HCT116 (cell line): ENCODE results near the gene CCSAP. TPM values are rescaled to one million over a fixed set of nuclear protein-coding genes. Genes with fewer than 3 reads are reported as not detected.
A peak's percentile ranks its signal among the peaks of the same experiment; 100 is the strongest.

Source experiments
- ATAC-seq: fragments of 200-7000 bp; cut with Tn5 transposase; 2 replicates; pipeline ENCODE4 v1.9.1; 2020; ENCODE audit warnings: mild to moderate bottlenecking, moderate library complexity
- BruUV-seq: library from RNA; stranded (reverse); fragments of 400-500 nt; replicated peaks from 2 replicates; lab custom pipeline; 2021; lab: Mats Ljungman, UMichigan
- CTCF ChIA-PET: fragments of 300-600 bp; sonication (Branson Sonifier 250); formaldehyde crosslinking; loops from one replicate; lab custom pipeline; 2021; ENCODE audit warnings: antibody characterized with exemption; lab: Charles Lee
- POLR2A ChIA-PET: fragments of 300-600, 350-600 bp; sonication (Branson Sonifier 250); formaldehyde crosslinking; loops from one replicate; lab custom pipeline; 2021; ENCODE audit warnings: antibody characterized with exemption; lab: Charles Lee
- RAD21 ChIA-PET, 2 experiments: fragments of 300-600 bp; sonication (Branson Sonifier 250); formaldehyde crosslinking; loops; one replicate each; lab custom pipeline; 2023; ENCODE audit warnings: low total read pairs in 2 of 2; ENCODE audit not compliant: uncharacterized antibody in 2 of 2, unreplicated experiment in 2 of 2, low non-redundant PET in 1 of 2; lab: Charles Lee
- DNase-seq: peaks from one replicate; pipeline ENCODE4 v3.0.0-alpha.2; 2010; ENCODE audit warnings: low read depth, low spot score
- H2AFZ ChIP-seq: fragments of 200-600 bp; shearing (Covaris generic), sonication (generic); 2 replicates; pipeline ENCODE4 v1.6.1; 2017; ENCODE audit warnings: low read depth, mixed run types, mixed read lengths, antibody characterized with exemption, low read length; ENCODE audit not compliant: poor library complexity, severe bottlenecking
- H3K27ac ChIP-seq: 2 replicates; pipeline ENCODE4 v1.5.1; 2012; ENCODE audit warnings: low read depth, low read length
- H3K27me3 ChIP-seq: fragments of 200-600 bp; sonication (generic); 2 replicates; pipeline ENCODE4 v1.6.1; 2016; ENCODE audit warnings: mixed run types, low read length, mixed read lengths; ENCODE audit not compliant: insufficient read depth
- H3K36me3 ChIP-seq, 2 experiments: fragments of 200-500 bp in 1 of 2; fragments of 200-600 bp in 1 of 2; sonication (Bioruptor generic) in 1 of 2; sonication (generic) in 1 of 2; 2 replicates each; pipeline versions ENCODE4 v1.5.1 to v1.6.1; 2014 to 2016; ENCODE audit warnings: low read length in 2 of 2, inconsistent platforms in 1 of 2, mixed read lengths in 1 of 2, mixed run types in 1 of 2; ENCODE audit not compliant: insufficient read depth in 2 of 2, control insufficient read depth in 1 of 2
- H3K4me1 ChIP-seq, 2 experiments: fragments of 200-600 bp in 1 of 2; sonication (generic) in 1 of 2; 2 replicates each; pipeline versions ENCODE4 v1.5.1 to v1.6.1; 2012 to 2017; ENCODE audit warnings: low read length in 2 of 2, inconsistent platforms in 1 of 2, mild to moderate bottlenecking in 1 of 2, mixed read lengths in 1 of 2, mixed run types in 1 of 2, moderate library complexity in 1 of 2; ENCODE audit not compliant: insufficient read depth in 2 of 2, control insufficient read depth in 1 of 2
- H3K4me2 ChIP-seq: fragments of 200-600 bp; sonication (generic); 2 replicates; pipeline ENCODE4 v1.6.1; 2017; ENCODE audit warnings: mixed run types, low read length, mixed read lengths
- H3K4me3 ChIP-seq, 2 experiments: fragments of 200-600 bp in 1 of 2; sonication (generic) in 1 of 2; replicated peaks in 1 of 2; 2 replicates each; pipeline ENCODE4 v1.5.1; 2011 to 2016; ENCODE audit warnings: low read length in 2 of 2, control low read depth in 1 of 2, low read depth in 1 of 2, mild to moderate bottlenecking in 1 of 2, mixed read lengths in 1 of 2, mixed run types in 1 of 2
- H3K79me2 ChIP-seq: fragments of 200-600 bp; sonication (generic); 2 replicates; pipeline ENCODE4 v1.6.1; 2017; ENCODE audit warnings: mild to moderate bottlenecking, mixed run types, low read length, moderate library complexity, mixed read lengths; ENCODE audit not compliant: insufficient read depth
- H3K9ac ChIP-seq: fragments of 200-600 bp; sonication (generic); 2 replicates; pipeline ENCODE4 v1.6.1; 2016; ENCODE audit warnings: low read length, mixed read lengths
- H3K9me2 ChIP-seq: fragments of 200-600 bp; sonication (generic), shearing (Covaris generic); 2 replicates; pipeline ENCODE4 v1.6.1; 2017; ENCODE audit warnings: mixed run types, mild to moderate bottlenecking, moderate library complexity; ENCODE audit not compliant: insufficient read depth
- H3K9me3 ChIP-seq, 2 experiments: fragments of 200-500 bp in 1 of 2; fragments of 200-600 bp in 1 of 2; sonication (Bioruptor generic) in 1 of 2; sonication (generic) in 1 of 2; 2 replicates each; pipeline ENCODE4 v1.6.1; 2014 to 2017; ENCODE audit warnings: low read length in 2 of 2, mixed read lengths in 2 of 2, inconsistent platforms in 1 of 2, low read depth in 1 of 2, mild to moderate bottlenecking in 1 of 2, mixed run types in 1 of 2, moderate library complexity in 1 of 2; ENCODE audit not compliant: control insufficient read depth in 1 of 2, insufficient read depth in 1 of 2
- H4K20me1 ChIP-seq: fragments of 200-600 bp; sonication (generic), shearing (Covaris generic); 2 replicates; pipeline ENCODE4 v1.6.1; 2017; ENCODE audit warnings: mixed run types, mild to moderate bottlenecking, moderate library complexity; ENCODE audit not compliant: insufficient read depth
- CEBPB ChIP-seq: IDR thresholded peaks from 2 replicates; pipeline ENCODE4 v1.6.1; 2012; ENCODE audit warnings: low read depth
- CTCF ChIP-seq, 3 experiments: fragments of 200-600 bp in 1 of 3; sonication (generic) in 1 of 3; IDR thresholded peaks in 2 of 3; conservative IDR thresholded peaks in 1 of 3; 2 replicates each; pipeline ENCODE4 v1.5.1; 2012 to 2017; ENCODE audit warnings: low read depth in 2 of 3, low read length in 2 of 3, antibody characterized with exemption in 1 of 3, borderline replicate concordance in 1 of 3, control low read depth in 1 of 3, mild to moderate bottlenecking in 1 of 3, mixed read lengths in 1 of 3, mixed run types in 1 of 3, moderate library complexity in 1 of 3; ENCODE audit not compliant: insufficient read depth in 1 of 3
- EZH2phosphoT487 ChIP-seq: fragments of 200-600 bp; IDR thresholded peaks from 2 replicates; pipeline ENCODE4 v1.6.1; 2018; ENCODE audit warnings: antibody characterized with exemption, borderline replicate concordance
- MAX ChIP-seq: IDR thresholded peaks from 2 replicates; pipeline ENCODE4 v1.6.1; 2012
- SIN3A ChIP-seq: IDR thresholded peaks from 2 replicates; pipeline ENCODE4 v1.6.1; 2012; ENCODE audit warnings: low read depth
- SP1 ChIP-seq: IDR thresholded peaks from 2 replicates; pipeline ENCODE4 v1.6.1; 2012; ENCODE audit warnings: low read depth
- ZBTB33 ChIP-seq: IDR thresholded peaks from 2 replicates; pipeline ENCODE4 v1.6.1; 2011; ENCODE audit warnings: mild to moderate bottlenecking, low read length, moderate library complexity; ENCODE audit not compliant: insufficient replicate concordance; ENCODE audit errors: extremely low read depth
- ZFX ChIP-seq: fragments of 450-650 bp; IDR thresholded peaks from 2 replicates; pipeline ENCODE4 v1.6.1; 2017
- intact Hi-C: fragments of 100-400 bp; cut with micrococcal nuclease; formaldehyde crosslinking; loops from 2 replicates; pipeline ENCODE4 v1.10.0; 2022
- total RNA-seq: library from RNA; stranded (reverse); gene quantifications from one replicate; pipeline ENCODE4 v1.2.1, GENCODE V29; 2021; ENCODE audit not compliant: unreplicated experiment
- TF ChIP-seq, protein P1 (sequence below): IDR thresholded peaks from 2 replicates; pipeline ENCODE4 v1.6.1; 2012; ENCODE audit warnings: low read depth

Gene CCSAP
- total RNA-seq, 1 experiment from 2014 or later, result 10.9 TPM

DNA sequence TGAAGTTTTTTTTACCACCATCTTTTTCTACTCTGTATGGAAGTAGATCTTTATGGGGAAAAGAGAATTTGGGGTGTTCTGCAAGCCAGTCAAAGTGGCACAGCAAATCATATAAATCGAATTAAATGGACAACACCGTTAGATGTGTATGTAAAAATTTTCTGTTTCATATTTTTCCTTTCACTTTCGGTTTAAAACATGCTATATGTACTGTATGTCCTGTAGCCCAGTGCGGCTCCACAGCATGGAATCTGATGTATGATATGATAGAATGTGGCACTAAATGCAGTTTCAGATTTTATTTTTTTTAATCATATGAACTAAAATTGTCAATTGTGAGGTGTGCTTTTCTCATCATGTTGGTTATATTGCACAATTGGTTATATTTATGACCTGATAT is 39.0 kb downstream of the CCSAP start:
- DNase-seq (no peak), ATAC-seq (no peak)
- H3K27me3 ChIP-seq, result no peaks in the 10 kb centered on the region
- no peak overlapping the region for H3K27ac ChIP-seq
- intact Hi-C loops, result no loop called here
- no peak overlapping the region for H3K4me2 ChIP-seq
- H4K20me1 ChIP-seq, result no peaks in the 10 kb centered on the region
- no peaks in the 10 kb centered on the region for H3K79me2 ChIP-seq
- H3K9me2 ChIP-seq, result no peaks in the 10 kb centered on the region
- TF ChIP-seq EZH2phosphoT487 (no peak), CTCF (IDR thresholded peaks at IDR 0.05 in 2 of 3, conservative IDR thresholded peaks at IDR 0.05 in 1 of 3; ENCODE audit: borderline replicate concordance in 1 of 3, insufficient read depth in 1 of 3, low read depth in 2 of 3, low read length in 2 of 3) (no peak), MAX (no peak), CEBPB (no peak), SIN3A (no peak), ZBTB33 (no peak), ZFX (no peak), SP1 (no peak)
- TF ChIP-seq, protein P1, sequence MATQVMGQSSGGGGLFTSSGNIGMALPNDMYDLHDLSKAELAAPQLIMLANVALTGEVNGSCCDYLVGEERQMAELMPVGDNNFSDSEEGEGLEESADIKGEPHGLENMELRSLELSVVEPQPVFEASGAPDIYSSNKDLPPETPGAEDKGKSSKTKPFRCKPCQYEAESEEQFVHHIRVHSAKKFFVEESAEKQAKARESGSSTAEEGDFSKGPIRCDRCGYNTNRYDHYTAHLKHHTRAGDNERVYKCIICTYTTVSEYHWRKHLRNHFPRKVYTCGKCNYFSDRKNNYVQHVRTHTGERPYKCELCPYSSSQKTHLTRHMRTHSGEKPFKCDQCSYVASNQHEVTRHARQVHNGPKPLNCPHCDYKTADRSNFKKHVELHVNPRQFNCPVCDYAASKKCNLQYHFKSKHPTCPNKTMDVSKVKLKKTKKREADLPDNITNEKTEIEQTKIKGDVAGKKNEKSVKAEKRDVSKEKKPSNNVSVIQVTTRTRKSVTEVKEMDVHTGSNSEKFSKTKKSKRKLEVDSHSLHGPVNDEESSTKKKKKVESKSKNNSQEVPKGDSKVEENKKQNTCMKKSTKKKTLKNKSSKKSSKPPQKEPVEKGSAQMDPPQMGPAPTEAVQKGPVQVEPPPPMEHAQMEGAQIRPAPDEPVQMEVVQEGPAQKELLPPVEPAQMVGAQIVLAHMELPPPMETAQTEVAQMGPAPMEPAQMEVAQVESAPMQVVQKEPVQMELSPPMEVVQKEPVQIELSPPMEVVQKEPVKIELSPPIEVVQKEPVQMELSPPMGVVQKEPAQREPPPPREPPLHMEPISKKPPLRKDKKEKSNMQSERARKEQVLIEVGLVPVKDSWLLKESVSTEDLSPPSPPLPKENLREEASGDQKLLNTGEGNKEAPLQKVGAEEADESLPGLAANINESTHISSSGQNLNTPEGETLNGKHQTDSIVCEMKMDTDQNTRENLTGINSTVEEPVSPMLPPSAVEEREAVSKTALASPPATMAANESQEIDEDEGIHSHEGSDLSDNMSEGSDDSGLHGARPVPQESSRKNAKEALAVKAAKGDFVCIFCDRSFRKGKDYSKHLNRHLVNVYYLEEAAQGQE, result no peak
- no peaks in the 10 kb centered on the region for H3K4me1 ChIP-seq
- BruUV-seq, result TSS peak; percentile 24
- no peak overlapping the region for H2AFZ ChIP-seq
- POLR2A ChIA-PET, result no interaction called here
- RAD21 ChIA-PET, result no interaction called here
- no peak overlapping the region for H3K9ac ChIP-seq
- CTCF ChIA-PET, result no interaction called here
- no peak overlapping the region for H3K4me3 ChIP-seq
- H3K36me3 ChIP-seq, result peaks cover 11 to 24% of the 10 kb centered on the region in 2 experiments; a peak in 3 of 4 replicates
- no peaks in the 10 kb centered on the region for H3K9me3 ChIP-seq
